ENCODE data around the gene FAM83D.

GRCh38 chr20:38880952-38881735 lies 45.1 kb upstream of the FAM83D start:
- TF ChIP-seq CTCF (IDR thresholded peaks at IDR 0.05; ENCODE audit: low read depth, low read length) (no peak), EZH2phosphoT487 (IDR thresholded peaks at IDR 0.05; ENCODE audit: low read depth) (no peak)

Data from OCI-LY3 (cell line).